Skeletal muscle satellite cell (primary cell): ENCODE results near the gene PLCD3.
"Not testable (repeated sequence)": the region's sequence is repeated elsewhere in the genome, so short reads cannot be mapped to it uniquely, and the experiment has no call there.

Experiments used
- H3K27me3 ChIP-seq: 2 replicates; pipeline ENCODE4 v1.7.0; 2013; ENCODE audit warnings: low read length; ENCODE audit not compliant: control insufficient read depth, insufficient read depth
- H3K36me3 ChIP-seq: 2 replicates; pipeline ENCODE4 v1.7.0; 2013; ENCODE audit warnings: mild to moderate bottlenecking, control low read depth, low read length; ENCODE audit not compliant: insufficient read depth
- H3K4me1 ChIP-seq: 2 replicates; pipeline ENCODE4 v1.7.0; 2013; ENCODE audit warnings: low read length; ENCODE audit not compliant: control insufficient read depth, insufficient read depth
- H3K4me2 ChIP-seq: 2 replicates; pipeline ENCODE4 v1.7.0; 2013; ENCODE audit warnings: mild to moderate bottlenecking, low read length
- H3K4me3 ChIP-seq: 2 replicates; pipeline ENCODE4 v1.7.0; 2013; ENCODE audit warnings: low read length
- H3K9ac ChIP-seq: 2 replicates; pipeline ENCODE4 v1.7.0; 2013; ENCODE audit warnings: mild to moderate bottlenecking, low read depth, low read length, moderate library complexity
- H3K9me3 ChIP-seq: replicated peaks from 2 replicates; pipeline ENCODE4 v1.7.0; 2013; ENCODE audit warnings: mild to moderate bottlenecking, control low read depth, low read length

PLCD3 gene

GRCh38 chr17:45129940-45130680 is 2.2 kb downstream of the PLCD3 start:
- no peak overlapping the region for H3K4me2 ChIP-seq
- H3K4me1 ChIP-seq = peaks cover 39% of the 10 kb centered on the region
- no peaks in the 10 kb centered on the region for H3K36me3 ChIP-seq
- H3K9ac ChIP-seq = no peak overlapping the region
- no peaks in the 10 kb centered on the region for H3K9me3 ChIP-seq
- H3K27me3 ChIP-seq = no peaks in the 10 kb centered on the region
- no peak overlapping the region for H3K4me3 ChIP-seq

GRCh38 chr17:45129426-45129939 is 2.8 kb downstream of the PLCD3 start:
- no peak overlapping the region for H3K4me2 ChIP-seq
- H3K4me3 ChIP-seq = no peak overlapping the region
- H3K9me3 ChIP-seq = no peaks in the 10 kb centered on the region
- no peaks in the 10 kb centered on the region for H3K27me3 ChIP-seq
- H3K4me1 ChIP-seq = peaks cover 43% of the 10 kb centered on the region
- H3K9ac ChIP-seq = no peak overlapping the region
- H3K36me3 ChIP-seq = no peaks in the 10 kb centered on the region

- no peaks in the 10 kb centered on the region for H3K27me3 ChIP-seq
- H3K4me3 ChIP-seq = no peak overlapping the region
- no peaks in the 10 kb centered on the region for H3K9me3 ChIP-seq
- H3K4me2 ChIP-seq = no peak overlapping the region
- peaks cover 48% of the 10 kb centered on the region for H3K4me1 ChIP-seq
- no peaks in the 10 kb centered on the region for H3K36me3 ChIP-seq
- no peak overlapping the region for H3K9ac ChIP-seq
Observed at GRCh38 chr17:45128989-45129388, 3.3 kb downstream of the PLCD3 start.

- Histone ChIP-seq H3K9ac (peak overlapping the region; percentile 31), H3K4me2 (peak overlapping the region; percentile 44), H3K4me3 (no peak overlapping the region), H3K9me3 (no peaks in the 10 kb centered on the region), H3K4me1 (peaks cover 55% of the 10 kb centered on the region), H3K27me3 (no peaks in the 10 kb centered on the region), H3K36me3 (no peaks in the 10 kb centered on the region)
Observed at GRCh38 chr17:45128331-45128730, 4.0 kb downstream of the PLCD3 start.

GRCh38 chr17:45127548-45128300 is 4.6 kb downstream of the PLCD3 start:
- Histone ChIP-seq H3K9ac (peak overlapping the region; percentile 31), H3K9me3 (no peaks in the 10 kb centered on the region), H3K4me3 (no peak overlapping the region)

GRCh38 chr17:45127207-45127547 is 5.1 kb downstream of the PLCD3 start:
- H3K27me3 ChIP-seq = no peaks in the 10 kb centered on the region
- H3K9ac ChIP-seq = no peak overlapping the region
- H3K4me3 ChIP-seq = no peak overlapping the region
- H3K9me3 ChIP-seq = no peaks in the 10 kb centered on the region
- peak overlapping the region; percentile 44 for H3K4me2 ChIP-seq
- H3K4me1 ChIP-seq = peaks cover 62% of the 10 kb centered on the region
- H3K36me3 ChIP-seq = no peaks in the 10 kb centered on the region

More at GRCh38 chr17:45127548-45128300, 4.6 kb downstream of the PLCD3 start:
- H3K4me1 ChIP-seq = peaks cover 57% of the 10 kb centered on the region
- H3K36me3 ChIP-seq = no peaks in the 10 kb centered on the region
- H3K27me3 ChIP-seq = no peaks in the 10 kb centered on the region
- peak overlapping the region; percentile 44 for H3K4me2 ChIP-seq

GRCh38 chr17:45125509-45125908 is 6.8 kb downstream of the PLCD3 start:
- no peaks in the 10 kb centered on the region for H3K36me3 ChIP-seq
- H3K9ac ChIP-seq = no peak overlapping the region
- H3K9me3 ChIP-seq = no peaks in the 10 kb centered on the region
- H3K27me3 ChIP-seq = no peaks in the 10 kb centered on the region
- H3K4me3 ChIP-seq = no peak overlapping the region
- peaks cover 51% of the 10 kb centered on the region for H3K4me1 ChIP-seq
- H3K4me2 ChIP-seq = no peak overlapping the region

- H3K27me3 ChIP-seq, H3K36me3 ChIP-seq, H3K9me3 ChIP-seq: not testable (repeated sequence)
- Histone ChIP-seq H3K9ac (peak overlapping the region; percentile 69), H3K4me1 (peaks cover 47% of the 10 kb centered on the region), H3K4me2 (peak overlapping the region; percentile 66), H3K4me3 (peak overlapping the region; percentile 50)
Observed at GRCh38 chr17:45124797-45125122, 7.6 kb downstream of the PLCD3 start.

- Histone ChIP-seq H3K4me1 (peaks cover 41% of the 10 kb centered on the region), H3K36me3 (peaks cover 7% of the 10 kb centered on the region), H3K9ac (peak overlapping the region; percentile 69), H3K9me3 (no peaks in the 10 kb centered on the region), H3K27me3 (no peaks in the 10 kb centered on the region), H3K4me2 (peak overlapping the region; percentile 66), H3K4me3 (peak overlapping the region; percentile 50)
Observed at GRCh38 chr17:45123930-45124796, 8.2 kb downstream of the PLCD3 start.

- H3K9ac ChIP-seq = no peak overlapping the region
- H3K36me3 ChIP-seq = peaks cover 7% of the 10 kb centered on the region
- H3K9me3 ChIP-seq = no peaks in the 10 kb centered on the region
- no peaks in the 10 kb centered on the region for H3K27me3 ChIP-seq
- H3K4me3 ChIP-seq = no peak overlapping the region
- H3K4me2 ChIP-seq = peak overlapping the region; percentile 66
- H3K4me1 ChIP-seq = peaks cover 38% of the 10 kb centered on the region
Observed at GRCh38 chr17:45123076-45123770, 9.1 kb downstream of the PLCD3 start.

GRCh38 chr17:45121055-45121454 is 11.3 kb downstream of the PLCD3 start:
- no peak overlapping the region for H3K4me3 ChIP-seq
- H3K9me3 ChIP-seq = no peaks in the 10 kb centered on the region
- H3K4me2 ChIP-seq = no peak overlapping the region
- H3K4me1 ChIP-seq = peaks cover 26% of the 10 kb centered on the region
- peaks cover 16% of the 10 kb centered on the region for H3K36me3 ChIP-seq
- no peak overlapping the region for H3K9ac ChIP-seq
- H3K27me3 ChIP-seq = no peaks in the 10 kb centered on the region
